Suppressor macrophage treated with lipopolysaccharide for 1 hour (primary cell): Measurements from ENCODE around the gene EEF1AKMT2.

ENCODE experiments used
- DNase-seq, 3 donors: peaks; one replicate each; pipeline ENCODE4 v3.0.0-alpha.2; 2020 to 2022

EEF1AKMT2 gene

DNA sequence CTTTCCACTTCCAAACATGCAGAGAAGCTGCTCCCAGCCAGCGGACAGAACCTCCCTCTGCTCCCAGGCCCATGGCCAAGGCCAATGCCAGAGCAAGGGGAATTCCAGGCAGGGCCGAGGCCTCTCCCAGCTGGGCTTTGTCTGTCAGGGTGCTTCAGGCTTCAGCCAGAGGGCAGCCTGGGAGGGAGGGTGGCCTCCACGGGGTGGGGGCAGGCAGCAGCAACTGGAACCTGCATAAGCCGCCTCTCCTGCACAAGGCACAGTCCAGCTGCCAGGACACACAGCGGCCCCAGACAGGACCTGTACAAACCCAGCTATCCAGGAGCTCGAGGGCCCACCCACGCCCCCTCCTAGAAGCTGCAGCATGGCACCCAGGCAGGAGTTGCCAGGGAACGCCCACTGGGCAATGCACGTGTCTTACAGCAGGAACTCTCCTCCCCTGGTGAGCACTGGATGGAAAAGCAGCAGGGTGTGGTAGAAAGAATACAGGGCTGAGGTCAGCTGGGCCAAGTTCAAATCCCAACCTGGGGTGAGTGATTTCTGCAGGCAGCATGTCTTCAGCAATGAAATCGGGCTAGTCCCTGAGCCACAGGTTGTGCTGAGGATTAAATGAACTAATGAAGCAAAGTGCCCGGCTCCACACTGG lies 55.1 kb downstream of the EEF1AKMT2 start:
- DNase-seq, result peak in 1 of 3 donors; percentile 33

DNA sequence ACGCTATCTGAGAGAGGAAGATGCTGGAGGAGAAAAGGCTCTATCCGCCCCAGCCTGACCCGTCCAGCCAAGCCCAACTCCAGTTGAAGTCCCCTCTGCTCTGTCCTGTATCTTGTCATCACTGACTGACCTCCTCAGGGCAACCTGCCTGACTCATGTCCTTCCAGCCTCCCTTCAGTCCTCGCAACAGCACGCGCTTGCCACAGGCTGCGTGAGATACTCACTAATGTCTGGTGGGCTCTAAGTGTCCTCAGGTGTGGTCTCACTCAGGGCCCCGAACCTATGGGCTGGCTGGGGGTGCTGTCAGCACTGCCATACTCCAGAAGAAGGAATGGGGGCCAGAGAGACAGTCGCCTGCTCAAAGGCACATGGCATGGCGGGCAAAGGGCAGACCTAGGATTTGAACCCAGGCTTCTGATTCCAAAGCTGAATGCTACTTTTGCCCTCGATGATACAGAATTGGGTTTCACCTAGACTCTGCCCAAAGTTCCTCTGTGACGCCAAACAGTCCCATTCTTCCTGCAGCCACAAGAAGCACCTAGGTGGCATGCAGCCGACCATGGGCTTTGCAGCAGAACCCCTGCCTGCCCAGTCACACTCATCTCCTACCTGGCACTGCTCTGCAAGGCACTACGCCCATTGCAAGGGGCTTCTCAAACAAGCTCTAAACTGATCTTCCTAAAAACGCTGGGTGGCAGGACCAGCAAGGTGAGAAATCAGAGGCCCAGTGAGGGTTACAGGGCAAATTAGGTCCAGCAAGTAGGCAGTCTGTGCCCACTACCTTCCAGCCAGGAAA lies 56.0 kb downstream of the EEF1AKMT2 start:
- DNase-seq, result no peak

- DNase-seq, result no peak
Observed at GRCh38 chr10:124734311-124735166, 57.1 kb downstream of the EEF1AKMT2 start.

GRCh38 chr10:124733571-124734245 lies 58.0 kb downstream of the EEF1AKMT2 start:
- no peak for DNase-seq

- no peak for DNase-seq
Observed at GRCh38 chr10:124732931-124733570, 58.6 kb downstream of the EEF1AKMT2 start.

GRCh38 chr10:124731551-124731950 lies 60.1 kb downstream of the EEF1AKMT2 start:
- no peak for DNase-seq

GRCh38 chr10:124730790-124731189 lies 60.9 kb downstream of the EEF1AKMT2 start:
- DNase-seq, result no peak

DNA sequence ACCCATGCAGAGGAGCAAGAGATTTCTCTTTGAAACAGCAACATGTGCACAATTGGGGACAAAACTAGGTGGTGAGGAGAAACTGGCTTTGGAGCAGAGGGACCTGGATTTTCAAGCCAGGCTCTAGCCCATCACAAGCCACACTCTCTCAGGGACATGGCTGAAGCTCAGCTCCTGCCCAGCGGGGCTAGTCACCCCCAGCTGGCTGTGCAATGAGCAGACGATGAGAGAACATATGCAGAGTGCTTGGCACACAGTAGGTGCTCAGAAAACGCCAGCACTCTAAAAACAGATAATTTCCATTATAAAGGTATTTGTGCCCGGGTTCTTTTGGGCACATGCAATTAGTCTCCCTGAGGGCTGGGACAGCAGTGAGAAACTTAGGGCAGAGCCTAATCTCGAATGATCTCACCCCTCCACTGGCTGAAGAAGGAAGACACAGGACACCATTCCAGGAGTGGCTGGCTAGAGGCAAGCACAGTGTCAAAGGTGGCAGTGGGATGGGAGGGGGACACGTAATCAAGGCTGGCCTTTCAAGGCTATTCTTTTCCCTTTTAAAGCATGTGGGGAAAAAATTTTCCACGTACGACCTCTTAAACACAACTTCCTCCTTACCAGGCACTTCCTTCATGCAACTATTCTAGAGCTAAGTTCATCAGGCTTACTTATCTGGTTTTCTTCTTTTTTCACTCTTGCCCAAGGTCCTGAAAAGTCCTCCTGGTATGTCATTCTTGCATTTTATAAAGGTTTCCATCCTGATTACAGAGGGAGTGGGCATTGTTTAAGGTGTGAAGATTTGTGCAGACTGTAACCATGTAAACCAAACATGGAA lies 62.6 kb downstream of the EEF1AKMT2 start:
- peak; percentile 73 to 88 (median 74) for DNase-seq

DNA sequence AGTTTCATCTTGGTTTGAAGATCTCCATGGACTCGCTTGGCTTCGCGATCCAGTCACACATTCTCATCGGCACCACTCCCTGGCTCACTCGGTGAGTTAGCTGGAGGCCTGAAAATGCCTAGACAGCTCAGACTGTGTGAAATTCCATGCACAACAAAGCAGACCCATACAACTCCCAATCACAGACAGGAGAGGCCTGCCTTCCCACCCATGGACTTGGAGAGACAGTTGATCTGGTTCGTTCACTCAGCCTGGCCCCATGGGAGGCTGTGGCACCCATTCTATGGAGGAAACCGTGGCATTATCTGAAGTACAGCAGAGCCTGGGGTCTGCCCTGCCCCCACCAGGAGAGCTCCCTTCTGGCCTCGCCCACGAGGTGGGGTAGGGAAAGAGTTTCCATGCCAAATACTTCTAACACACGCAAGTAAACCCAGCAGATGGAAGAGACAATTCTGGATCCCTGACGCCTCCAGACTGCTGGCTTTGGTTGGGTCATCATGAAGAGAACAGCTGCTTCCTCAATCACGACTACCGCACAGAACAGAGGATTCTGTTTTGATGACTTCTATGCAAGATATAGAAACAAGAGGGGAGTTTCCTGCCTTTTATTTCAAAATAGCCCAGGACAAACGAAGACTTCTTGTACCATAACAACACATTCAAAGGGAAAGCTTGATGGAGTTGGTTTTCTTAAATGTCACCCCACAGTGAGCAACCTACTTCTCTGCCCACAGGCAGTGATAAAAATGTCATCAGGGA lies 63.4 kb downstream of the EEF1AKMT2 start:
- peak; percentile 86 to 94 (median 92) for DNase-seq

DNA sequence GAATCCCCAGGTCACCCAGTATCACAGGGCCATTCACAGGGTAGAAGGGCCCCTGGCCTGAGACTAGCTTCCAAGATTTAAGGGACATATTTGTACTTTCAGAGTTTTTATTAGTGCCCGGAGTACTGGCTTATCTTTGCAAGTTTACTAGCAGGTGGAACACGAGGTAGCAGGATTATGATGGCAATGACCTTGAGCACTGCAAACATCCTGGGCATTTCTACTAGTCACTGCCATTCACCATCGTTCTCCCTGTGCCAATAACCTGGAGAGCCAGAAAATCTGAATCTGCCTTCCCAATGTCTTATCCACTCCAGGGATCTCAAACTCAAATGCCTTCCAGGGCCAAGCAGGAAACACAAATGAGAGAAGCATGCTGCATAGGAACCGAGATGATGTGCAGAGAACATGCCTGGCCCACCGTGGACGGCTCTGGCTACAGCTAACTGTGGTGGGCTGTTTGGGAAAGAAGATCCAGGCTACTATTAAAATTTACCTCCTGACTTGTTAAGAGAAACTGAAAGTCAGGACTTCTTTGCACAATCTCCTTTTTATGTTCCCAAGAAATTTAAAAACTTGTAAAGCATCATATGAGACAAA lies 64.2 kb downstream of the EEF1AKMT2 start:
- no peak for DNase-seq

- DNase-seq, result no peak
Observed at GRCh38 chr10:124725791-124726190, 65.9 kb downstream of the EEF1AKMT2 start.

DNA sequence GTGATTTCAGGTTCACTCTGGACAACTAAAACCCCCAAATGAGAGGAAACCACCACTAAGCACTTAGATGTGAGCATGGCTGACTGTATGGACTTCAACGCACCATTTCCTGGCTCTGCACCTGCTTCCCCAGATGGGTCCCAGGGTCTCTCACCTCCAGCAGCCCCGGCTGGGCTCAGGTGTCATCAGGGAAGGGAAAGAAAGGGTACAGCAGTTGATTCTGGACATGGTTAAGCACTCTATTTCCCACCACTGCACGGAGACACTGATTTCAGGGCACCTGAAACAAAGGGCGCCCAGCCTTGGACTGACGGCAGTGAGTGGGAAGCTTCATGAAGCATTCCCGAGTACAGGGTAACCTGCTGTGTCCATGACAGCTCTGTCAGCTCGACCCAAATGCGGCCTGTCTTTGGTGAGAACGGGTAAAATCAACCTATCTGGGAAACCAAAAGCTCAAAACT lies 66.5 kb downstream of the EEF1AKMT2 start:
- no peak for DNase-seq

- DNase-seq, result no peak
Observed at GRCh38 chr10:124724279-124725027, 67.2 kb downstream of the EEF1AKMT2 start.

DNA sequence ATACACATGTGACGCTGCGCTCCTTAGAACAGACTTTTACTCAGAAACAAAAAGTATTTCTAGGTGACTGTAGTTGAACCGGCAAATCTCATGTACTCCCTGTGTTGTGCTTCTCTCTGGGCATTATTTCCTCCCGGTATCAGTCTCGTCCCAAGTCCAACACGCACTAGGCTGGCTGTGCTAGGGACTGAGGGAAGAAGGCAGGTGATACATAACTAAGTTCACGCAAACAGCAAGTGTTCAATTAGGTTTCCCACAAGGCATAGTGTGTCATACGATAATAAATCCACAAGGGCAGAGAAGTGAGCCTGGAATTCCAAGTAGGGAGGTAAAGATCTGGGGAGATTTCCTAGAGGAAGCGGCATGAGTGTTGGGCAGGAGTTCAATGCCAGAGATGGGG lies 67.9 kb downstream of the EEF1AKMT2 start:
- no peak for DNase-seq

DNA sequence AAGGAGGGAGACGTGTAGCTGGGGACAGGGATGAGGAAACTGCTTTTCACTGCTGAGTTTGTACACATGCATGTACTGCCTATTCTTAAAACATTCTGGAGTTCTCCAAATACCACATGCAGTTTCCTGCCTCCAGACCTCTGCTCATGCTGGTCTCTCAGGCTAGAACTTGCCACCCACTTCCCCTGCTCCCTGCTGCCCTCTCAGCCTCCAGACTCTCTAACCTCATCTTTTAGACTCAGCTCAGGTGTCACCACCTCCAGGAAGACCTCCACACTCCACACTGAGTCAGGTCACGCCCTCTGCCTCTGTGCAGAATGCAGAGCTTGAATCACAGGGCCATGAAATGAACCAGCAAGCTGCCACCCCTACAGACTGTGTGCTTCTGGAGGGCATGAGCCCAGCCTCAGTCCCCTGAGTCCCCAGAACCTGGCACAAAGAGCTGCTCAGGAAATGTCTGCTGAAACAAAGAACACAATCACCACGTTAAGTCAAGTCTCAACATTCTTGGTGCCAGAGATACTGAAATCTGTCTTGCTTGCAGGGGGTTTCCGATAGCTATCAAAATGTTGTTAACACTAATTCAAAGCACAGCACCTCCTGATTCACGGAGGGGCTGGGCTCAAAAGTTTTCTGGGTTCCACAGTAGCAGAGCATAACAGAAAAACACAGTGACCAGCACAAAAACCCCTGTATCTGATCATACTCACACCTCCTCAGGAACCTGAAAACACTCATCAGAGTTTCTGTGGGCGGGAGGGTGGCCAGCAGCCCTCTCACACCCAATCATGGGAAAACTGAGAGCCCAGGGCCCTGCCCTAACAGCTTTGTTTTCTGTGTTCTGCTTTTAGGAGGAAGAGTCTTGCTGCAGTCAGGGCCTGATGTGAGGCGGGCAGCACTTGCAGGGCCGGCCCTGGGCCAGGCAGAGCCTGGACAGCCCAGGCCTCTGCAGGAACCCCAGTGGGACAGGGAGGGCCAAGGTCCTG lies 68.6 kb downstream of the EEF1AKMT2 start:
- DNase-seq, result peak; percentile 88 to 93 (median 89)

- DNase-seq, result peak; percentile 68 to 79 (median 71)
Observed at GRCh38 chr10:124721330-124722045, 70.2 kb downstream of the EEF1AKMT2 start.

GRCh38 chr10:124719213-124719851 lies 72.4 kb downstream of the EEF1AKMT2 start:
- DNase-seq, result peak; percentile 81 to 84 (median 84)
